ENCODE measurements around the gene RP9.

DNA sequence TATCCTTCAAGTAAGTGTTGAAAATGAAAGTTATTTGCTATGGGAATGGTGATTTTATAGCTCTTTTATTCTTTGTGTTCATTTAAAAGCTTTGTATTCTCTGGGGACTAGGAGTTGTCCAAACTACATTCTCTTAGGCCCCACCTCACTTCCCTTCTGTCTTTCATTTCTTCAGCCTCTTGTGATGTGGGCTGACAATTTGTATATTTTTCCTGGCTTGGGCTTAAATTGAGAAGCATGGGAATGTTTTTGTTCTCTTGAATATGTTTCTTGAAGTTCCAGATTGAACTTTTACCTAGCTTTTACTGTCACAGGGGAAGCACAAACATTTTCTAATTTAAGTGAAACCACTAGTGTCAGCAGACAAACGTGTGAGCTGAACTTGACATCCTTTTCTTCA lies 48.1 kb upstream of the RP9 start:
- TF ChIP-seq, protein P1, sequence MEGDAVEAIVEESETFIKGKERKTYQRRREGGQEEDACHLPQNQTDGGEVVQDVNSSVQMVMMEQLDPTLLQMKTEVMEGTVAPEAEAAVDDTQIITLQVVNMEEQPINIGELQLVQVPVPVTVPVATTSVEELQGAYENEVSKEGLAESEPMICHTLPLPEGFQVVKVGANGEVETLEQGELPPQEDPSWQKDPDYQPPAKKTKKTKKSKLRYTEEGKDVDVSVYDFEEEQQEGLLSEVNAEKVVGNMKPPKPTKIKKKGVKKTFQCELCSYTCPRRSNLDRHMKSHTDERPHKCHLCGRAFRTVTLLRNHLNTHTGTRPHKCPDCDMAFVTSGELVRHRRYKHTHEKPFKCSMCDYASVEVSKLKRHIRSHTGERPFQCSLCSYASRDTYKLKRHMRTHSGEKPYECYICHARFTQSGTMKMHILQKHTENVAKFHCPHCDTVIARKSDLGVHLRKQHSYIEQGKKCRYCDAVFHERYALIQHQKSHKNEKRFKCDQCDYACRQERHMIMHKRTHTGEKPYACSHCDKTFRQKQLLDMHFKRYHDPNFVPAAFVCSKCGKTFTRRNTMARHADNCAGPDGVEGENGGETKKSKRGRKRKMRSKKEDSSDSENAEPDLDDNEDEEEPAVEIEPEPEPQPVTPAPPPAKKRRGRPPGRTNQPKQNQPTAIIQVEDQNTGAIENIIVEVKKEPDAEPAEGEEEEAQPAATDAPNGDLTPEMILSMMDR (IDR thresholded peaks at IDR 0.05; ENCODE audit: low read depth, low read length), result no peak
- TF ChIP-seq EZH2phosphoT487 (IDR thresholded peaks at IDR 0.05; ENCODE audit: low read depth), result no peak

All from OCI-LY3 (cell line).